Measurements from ENCODE around the gene PIK3CA. TPM values are rescaled to one million over a fixed set of nuclear protein-coding genes. Genes with fewer than 3 reads are reported as not detected.

The PIK3CA gene
- total and polyA plus RNA-seq, 10 of the 15 experiments (the other 5 are each of a cell fraction or from before 2014, with no cell fraction given) = 3.0 to 18.6 (median 9.0) TPM

DNA sequence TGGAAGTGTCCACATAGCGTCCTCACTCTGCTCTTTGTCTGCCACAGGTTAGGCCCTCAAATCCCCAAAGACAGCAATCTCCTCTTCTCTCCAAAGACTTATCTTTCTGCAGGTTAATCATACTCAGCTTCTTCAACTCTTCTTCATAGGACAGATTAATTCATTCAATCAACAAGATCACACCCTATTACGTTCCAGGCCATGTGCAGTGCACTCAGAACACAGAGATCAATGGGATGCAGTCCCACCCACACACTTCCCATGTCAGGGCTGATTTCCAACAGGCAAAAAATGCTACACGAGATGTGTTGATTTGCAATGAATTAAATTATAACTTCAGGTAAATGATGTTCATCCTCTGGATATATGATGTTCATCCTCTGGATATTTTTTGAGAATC is 141.1 kb downstream of the PIK3CA start (continued):
- no peak for TF ChIP-seq FOS (IDR thresholded peaks at IDR 0.05; ENCODE audit: borderline replicate concordance, extremely low read depth, insufficient read length)

Small RNA genes within 50 kb of the gene (small RNA-seq; reads per million reads assigned to genes)
- gene RF00402 = not detected

Other genes with a start within 250 kb of the PIK3CA start
- 13.4 and 16.5 TPM in 2 replicates for gene ZMAT3, start 76.5 kb upstream of the PIK3CA start, total RNA-seq (2014; rRNA removed)
- gene ZMAT3, start 76.5 kb upstream of the PIK3CA start, total RNA-seq (2014; rRNA removed; fragmentation: Illumina TruSeq; extraction: Trizol) = 24.3 and 27.2 TPM in 2 replicates
- 41.7 and 46.8 TPM in 2 replicates for gene ZMAT3, start 76.5 kb upstream of the PIK3CA start, total RNA-seq (2021)
- 55.9 and 71.3 TPM in 2 replicates for gene ZMAT3, start 76.5 kb upstream of the PIK3CA start, polyA plus RNA-seq (2011; rRNA removed)
- 31.8 and 39.9 TPM in 2 replicates for gene ZMAT3, start 76.5 kb upstream of the PIK3CA start, polyA plus RNA-seq (2014; fragmentation: Illumina TruSeq; extraction: Trizol)
- gene ZMAT3, start 76.5 kb upstream of the PIK3CA start, polyA plus RNA-seq (2014; fragmentation: Nextera tagmentation; extraction: Ambion mirVana) = 10 to 100 TPM in 1 of 2 experiments, 1 to 10 TPM in 1; 6.2 to 10.4 TPM
- 17.0 and 22.3 TPM in 2 replicates for gene ZMAT3, start 76.5 kb upstream of the PIK3CA start, polyA plus RNA-seq (2014; rRNA removed)
- gene ZMAT3, start 76.5 kb upstream of the PIK3CA start, polyA plus RNA-seq (2016; fragmentation: Nextera tagmentation; extraction: Ambion mirVana) = 10 to 100 TPM; 27.3 to 30.8 TPM
- gene KCNMB3, start 102.8 kb downstream of the PIK3CA start, total RNA-seq (2014; rRNA removed) = 2.2 and 2.3 TPM in 2 replicates
- gene KCNMB3, start 102.8 kb downstream of the PIK3CA start, total RNA-seq (2014; rRNA removed; fragmentation: Illumina TruSeq; extraction: Trizol) = 2.9 and 3.2 TPM in 2 replicates
- gene KCNMB3, start 102.8 kb downstream of the PIK3CA start, total RNA-seq (2021) = 1.7 and 2.1 TPM in 2 replicates
- gene KCNMB3, start 102.8 kb downstream of the PIK3CA start, polyA plus RNA-seq (2011; rRNA removed) = 3.4 and 4.3 TPM in 2 replicates
- 4.6 and 4.8 TPM in 2 replicates for gene KCNMB3, start 102.8 kb downstream of the PIK3CA start, polyA plus RNA-seq (2014; fragmentation: Illumina TruSeq; extraction: Trizol)
- gene KCNMB3, start 102.8 kb downstream of the PIK3CA start, polyA plus RNA-seq (2014; fragmentation: Nextera tagmentation; extraction: Ambion mirVana) = 1 to 10 TPM; 1.2 to 3.2 TPM
- gene KCNMB3, start 102.8 kb downstream of the PIK3CA start, polyA plus RNA-seq (2014; rRNA removed) = 1.7 and 2.2 TPM in 2 replicates
- gene KCNMB3, start 102.8 kb downstream of the PIK3CA start, polyA plus RNA-seq (2016; fragmentation: Nextera tagmentation; extraction: Ambion mirVana) = under 1 TPM; 0.20 to 0.62 TPM
- gene ZNF639, start 174.7 kb downstream of the PIK3CA start, total RNA-seq (2014; rRNA removed) = 46.9 and 56.6 TPM in 2 replicates
- gene ZNF639, start 174.7 kb downstream of the PIK3CA start, total RNA-seq (2014; rRNA removed; fragmentation: Illumina TruSeq; extraction: Trizol) = 49.0 and 50.2 TPM in 2 replicates
- gene ZNF639, start 174.7 kb downstream of the PIK3CA start, total RNA-seq (2021) = 39.0 and 42.2 TPM in 2 replicates
- 19.6 and 27.3 TPM in 2 replicates for gene ZNF639, start 174.7 kb downstream of the PIK3CA start, polyA plus RNA-seq (2011; rRNA removed)
- 61.2 and 78.4 TPM in 2 replicates for gene ZNF639, start 174.7 kb downstream of the PIK3CA start, polyA plus RNA-seq (2014; fragmentation: Illumina TruSeq; extraction: Trizol)
- 10 to 100 TPM; 16.3 to 17.7 TPM for gene ZNF639, start 174.7 kb downstream of the PIK3CA start, polyA plus RNA-seq (2014; fragmentation: Nextera tagmentation; extraction: Ambion mirVana)
- 28.2 and 38.5 TPM in 2 replicates for gene ZNF639, start 174.7 kb downstream of the PIK3CA start, polyA plus RNA-seq (2014; rRNA removed)
- 10 to 100 TPM; 26.9 to 32.0 TPM for gene ZNF639, start 174.7 kb downstream of the PIK3CA start, polyA plus RNA-seq (2016; fragmentation: Nextera tagmentation; extraction: Ambion mirVana)
- gene MFN1, start 199.4 kb downstream of the PIK3CA start, total RNA-seq (2014; rRNA removed) = 51.5 and 67.2 TPM in 2 replicates
- 40.9 and 43.6 TPM in 2 replicates for gene MFN1, start 199.4 kb downstream of the PIK3CA start, total RNA-seq (2014; rRNA removed; fragmentation: Illumina TruSeq; extraction: Trizol)
- gene MFN1, start 199.4 kb downstream of the PIK3CA start, total RNA-seq (2021) = 53.4 and 55.2 TPM in 2 replicates
- gene MFN1, start 199.4 kb downstream of the PIK3CA start, polyA plus RNA-seq (2011; rRNA removed) = 120 and 217 TPM in 2 replicates
- 35.9 and 53.1 TPM in 2 replicates for gene MFN1, start 199.4 kb downstream of the PIK3CA start, polyA plus RNA-seq (2014; fragmentation: Illumina TruSeq; extraction: Trizol)
- gene MFN1, start 199.4 kb downstream of the PIK3CA start, polyA plus RNA-seq (2014; fragmentation: Nextera tagmentation; extraction: Ambion mirVana) = 10 to 100 TPM; 14.4 to 15.9 TPM
- gene MFN1, start 199.4 kb downstream of the PIK3CA start, polyA plus RNA-seq (2014; rRNA removed) = 38.7 and 46.8 TPM in 2 replicates
- 10 to 100 TPM; 34.3 to 34.6 TPM for gene MFN1, start 199.4 kb downstream of the PIK3CA start, polyA plus RNA-seq (2016; fragmentation: Nextera tagmentation; extraction: Ambion mirVana)

Data from GM12878 (cell line).